HepG2 (cell line): Measurements from ENCODE around the gene PRSS48. TPM values are rescaled to one million over a fixed set of nuclear protein-coding genes. Genes with fewer than 3 reads are reported as not detected.
A peak's percentile ranks its signal among the peaks of the same experiment; 100 is the strongest.

ENCODE experiments used
- AKAP8 ChIP-seq: sonication (generic); formaldehyde crosslinking; IDR thresholded peaks from 2 replicates; pipeline ENCODE4 v1.5.1; 2020; ENCODE audit warnings: mild to moderate bottlenecking, missing genetic modification reagents
- DMAP1 ChIP-seq: IDR thresholded peaks from 2 replicates; pipeline ENCODE4 v1.6.1; 2016
- DRAP1 ChIP-seq: IDR thresholded peaks from 2 replicates; pipeline ENCODE4 v1.6.1; 2016; ENCODE audit warnings: missing genetic modification reagents, missing compliant biosample characterization
- ELF3 ChIP-seq: IDR thresholded peaks from 2 replicates; pipeline ENCODE4 v1.6.1; 2016; ENCODE audit warnings: missing genetic modification reagents, missing compliant biosample characterization
- ERF ChIP-seq: IDR thresholded peaks from 2 replicates; pipeline ENCODE4 v1.6.1; 2018; ENCODE audit warnings: missing biosample characterization, missing genetic modification reagents
- FOXK1 ChIP-seq: sonication (generic); formaldehyde crosslinking; IDR thresholded peaks from 2 replicates; pipeline ENCODE4 v1.4.0; 2020; ENCODE audit warnings: low read depth, missing genetic modification reagents, borderline replicate concordance
- HDAC2 ChIP-seq: sonication (generic); formaldehyde crosslinking; IDR thresholded peaks from 2 replicates; pipeline ENCODE4 v1.4.0; 2020; ENCODE audit warnings: missing genetic modification reagents
- HOMEZ ChIP-seq: IDR thresholded peaks from 2 replicates; pipeline ENCODE4 v1.6.1; 2016; ENCODE audit warnings: low read depth
- HOXA3 ChIP-seq: sonication (generic); formaldehyde crosslinking; IDR thresholded peaks from 2 replicates; pipeline ENCODE4 v1.5.0; 2020; ENCODE audit warnings: missing genetic modification reagents
- KDM4B ChIP-seq: sonication (generic); formaldehyde crosslinking; IDR thresholded peaks from 2 replicates; pipeline ENCODE4 v1.4.0; 2020; ENCODE audit warnings: missing genetic modification reagents
- LCORL ChIP-seq, 2 experiments: fragments of 450-650 bp in 1 of 2; sonication (generic) in 1 of 2; formaldehyde crosslinking in 1 of 2; IDR thresholded peaks; 2 replicates each; pipeline versions ENCODE4 v1.5.0 to v1.6.1; 2017 to 2020; ENCODE audit warnings: antibody characterized with exemption in 1 of 2, missing genetic modification reagents in 1 of 2
- MBNL3 ChIP-seq: fragments of 250-450 bp; sonication (Bioruptor Pico); conservative IDR thresholded peaks from 2 replicates; pipeline ENCODE4 v1.8.0; 2022; ENCODE audit warnings: mild to moderate bottlenecking, inconsistent platforms
- NBN ChIP-seq: fragments of 450-650 bp; conservative IDR thresholded peaks from 2 replicates; pipeline ENCODE4 v1.6.1; 2017
- POLR2AphosphoS2 ChIP-seq: IDR thresholded peaks from 2 replicates; pipeline ENCODE4 v1.6.1; 2011; ENCODE audit warnings: low read depth, low read length, improper control_type of control experiment
- PPARG ChIP-seq: conservative IDR thresholded peaks from 2 replicates; pipeline ENCODE4 v1.6.1; 2016; ENCODE audit warnings: missing biosample characterization, missing genetic modification reagents
- RCOR2 ChIP-seq: IDR thresholded peaks from 2 replicates; pipeline ENCODE4 v1.6.1; 2016; ENCODE audit warnings: missing biosample characterization, missing genetic modification reagents
- SAP130 ChIP-seq: IDR thresholded peaks from 2 replicates; pipeline ENCODE4 v1.6.1; 2016; ENCODE audit warnings: low read depth
- SIX4 ChIP-seq: sonication (generic); formaldehyde crosslinking; IDR thresholded peaks from 2 replicates; pipeline ENCODE4 v1.4.0; 2020; ENCODE audit warnings: missing genetic modification reagents
- TCF7 ChIP-seq: sonication (generic); IDR thresholded peaks from 2 replicates; pipeline ENCODE4 v1.6.1; 2016; ENCODE audit warnings: antibody characterized with exemption, low read depth
- UBTF ChIP-seq: sonication (generic); formaldehyde crosslinking; IDR thresholded peaks from 2 replicates; pipeline ENCODE4 v1.4.0; 2020; ENCODE audit warnings: mild to moderate bottlenecking, missing genetic modification reagents
- ZFP1 ChIP-seq: IDR thresholded peaks from 2 replicates; pipeline ENCODE4 v1.6.1; 2016
- ZMYM3 ChIP-seq: sonication (generic); formaldehyde crosslinking; IDR thresholded peaks from 2 replicates; pipeline ENCODE4 v1.5.1; 2020; ENCODE audit warnings: mild to moderate bottlenecking, missing genetic modification reagents
- ZNF3 ChIP-seq: IDR thresholded peaks from 2 replicates; pipeline ENCODE4 v1.7.0; 2017; ENCODE audit warnings: inconsistent platforms
- ZNF331 ChIP-seq: sonication (generic); formaldehyde crosslinking; IDR thresholded peaks from 2 replicates; pipeline ENCODE4 v1.4.0; 2020; ENCODE audit warnings: missing genetic modification reagents
- ZNF414 ChIP-seq: sonication (generic); formaldehyde crosslinking; IDR thresholded peaks from 2 replicates; pipeline ENCODE4 v1.5.0; 2020; ENCODE audit warnings: missing genetic modification reagents
- ZNF605 ChIP-seq: sonication (generic); formaldehyde crosslinking; IDR thresholded peaks from 2 replicates; pipeline ENCODE4 v1.8.0; 2022; ENCODE audit warnings: mild to moderate bottlenecking, missing genetic modification reagents
- ZNF614 ChIP-seq: IDR thresholded peaks from 2 replicates; pipeline ENCODE4 v1.6.1; 2018; ENCODE audit warnings: missing biosample characterization, missing genetic modification reagents, inconsistent platforms, borderline replicate concordance
- polyA plus RNA-seq, 8 experiments: library from polyadenylated mRNA; depleted of rRNA in 3 of 8; stranded (reverse) in 7 of 8; unstranded in 1 of 8; fragments of >200 nt; fragmentation: Illumina TruSeq in 4 of 8; extraction: Trizol in 4 of 8; gene quantifications; 2 replicates each; pipeline versions ENCODE4 v1.2.1 to v1.2.3, GENCODE V29; 2011 to 2016; ENCODE audit warnings: low read depth in 4 of 8, missing spikeins in 1 of 8, mixed read lengths in 1 of 8; ENCODE audit not compliant: insufficient read depth in 1 of 8
- total RNA-seq, 5 experiments: library from RNA; depleted of rRNA; stranded (reverse); fragments of >200 nt; fragmentation: Illumina TruSeq; extraction: Trizol; gene quantifications; 2 replicates each; pipeline ENCODE4 v1.2.3, GENCODE V29; 2016; ENCODE audit warnings: low read depth in 1 of 5

PRSS48 gene
- total and polyA plus RNA-seq, 2 of the 13 experiments (the other 11 are each of a cell fraction or from before 2014, with no cell fraction given): not detected

GRCh38 chr4:151251603-151252304 is 25.2 kb upstream of the PRSS48 start (continued):
- TF ChIP-seq DRAP1 (CRISPR knock-in tag): 0 out of 2 replicates have a peak, but pooled peaks have one; percentile 16
- 0 out of 2 replicates have a peak, but pooled peaks have one; percentile 45 for TF ChIP-seq ZNF331 (CRISPR knock-in tag)
- peak; percentile 94 for TF ChIP-seq HOMEZ
- TF ChIP-seq SAP130: peak; percentile 72
- no peak for TF ChIP-seq KDM4B (CRISPR knock-in tag)
- TF ChIP-seq ZMYM3 (CRISPR knock-in tag): peak; percentile 55; the same call in 1 of the 2 replicates
- peak; percentile 57; the same call in 1 of the 2 replicates for TF ChIP-seq ERF (CRISPR knock-in tag)
- peak; percentile 84 for TF ChIP-seq HDAC2 (CRISPR knock-in tag)
- 0 out of 2 replicates have a peak, but pooled peaks have one; percentile 71 for TF ChIP-seq ZNF614 (CRISPR knock-in tag)
- TF ChIP-seq MBNL3 (CRISPR knock-in tag): no peak
- TF ChIP-seq DMAP1 (CRISPR knock-in tag): 0 out of 2 replicates have a peak, but pooled peaks have one; percentile 34
- TF ChIP-seq AKAP8 (CRISPR knock-in tag): peak; percentile 58; the same call in 1 of the 2 replicates
- TF ChIP-seq NBN: no peak
- peak; percentile 56 for TF ChIP-seq TCF7
- TF ChIP-seq SIX4 (CRISPR knock-in tag): 0 out of 2 replicates have a peak, but pooled peaks have one; percentile 20
- TF ChIP-seq LCORL (IDR thresholded peaks at IDR 0.05): no peak
- TF ChIP-seq LCORL (CRISPR knock-in tag; IDR thresholded peaks at IDR 0.05): 0 out of 2 replicates have a peak, but pooled peaks have one; percentile 5
- TF ChIP-seq ZFP1 (CRISPR knock-in tag): peak; percentile 37; the same call in 1 of the 2 replicates
- peak; percentile 94 for TF ChIP-seq ELF3 (CRISPR knock-in tag)
- peak; percentile 72; the same call in 1 of the 2 replicates for TF ChIP-seq RCOR2 (CRISPR knock-in tag)
- no peak for TF ChIP-seq ZNF3 (CRISPR knock-in tag)
- 0 out of 2 replicates have a peak, but pooled peaks have one; percentile 26 for TF ChIP-seq FOXK1 (CRISPR knock-in tag)
- TF ChIP-seq POLR2AphosphoS2: 0 out of 2 replicates have a peak, but pooled peaks have one; percentile 37
- TF ChIP-seq HOXA3: peak; percentile 74; the same call in 1 of the 2 replicates
- 0 out of 2 replicates have a peak, but pooled peaks have one; percentile 16 for TF ChIP-seq UBTF (CRISPR knock-in tag)
- no peak; the same call in 1 of the 2 replicates for TF ChIP-seq PPARG (CRISPR knock-in tag)
- peak; percentile 61; the same call in 1 of the 2 replicates for TF ChIP-seq ZNF605 (CRISPR knock-in tag)
- TF ChIP-seq ZNF414 (CRISPR knock-in tag): peak; percentile 44; the same call in 1 of the 2 replicates
